ENCODE data around the gene GPR17. TPM values are rescaled to one million over a fixed set of nuclear protein-coding genes. Genes with fewer than 3 reads are reported as not detected.

Gene GPR17, protein sequence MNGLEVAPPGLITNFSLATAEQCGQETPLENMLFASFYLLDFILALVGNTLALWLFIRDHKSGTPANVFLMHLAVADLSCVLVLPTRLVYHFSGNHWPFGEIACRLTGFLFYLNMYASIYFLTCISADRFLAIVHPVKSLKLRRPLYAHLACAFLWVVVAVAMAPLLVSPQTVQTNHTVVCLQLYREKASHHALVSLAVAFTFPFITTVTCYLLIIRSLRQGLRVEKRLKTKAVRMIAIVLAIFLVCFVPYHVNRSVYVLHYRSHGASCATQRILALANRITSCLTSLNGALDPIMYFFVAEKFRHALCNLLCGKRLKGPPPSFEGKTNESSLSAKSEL
- total RNA-seq (2014; rRNA removed; shearing (Covaris generic)) = not detected in 2 replicates

DNA sequence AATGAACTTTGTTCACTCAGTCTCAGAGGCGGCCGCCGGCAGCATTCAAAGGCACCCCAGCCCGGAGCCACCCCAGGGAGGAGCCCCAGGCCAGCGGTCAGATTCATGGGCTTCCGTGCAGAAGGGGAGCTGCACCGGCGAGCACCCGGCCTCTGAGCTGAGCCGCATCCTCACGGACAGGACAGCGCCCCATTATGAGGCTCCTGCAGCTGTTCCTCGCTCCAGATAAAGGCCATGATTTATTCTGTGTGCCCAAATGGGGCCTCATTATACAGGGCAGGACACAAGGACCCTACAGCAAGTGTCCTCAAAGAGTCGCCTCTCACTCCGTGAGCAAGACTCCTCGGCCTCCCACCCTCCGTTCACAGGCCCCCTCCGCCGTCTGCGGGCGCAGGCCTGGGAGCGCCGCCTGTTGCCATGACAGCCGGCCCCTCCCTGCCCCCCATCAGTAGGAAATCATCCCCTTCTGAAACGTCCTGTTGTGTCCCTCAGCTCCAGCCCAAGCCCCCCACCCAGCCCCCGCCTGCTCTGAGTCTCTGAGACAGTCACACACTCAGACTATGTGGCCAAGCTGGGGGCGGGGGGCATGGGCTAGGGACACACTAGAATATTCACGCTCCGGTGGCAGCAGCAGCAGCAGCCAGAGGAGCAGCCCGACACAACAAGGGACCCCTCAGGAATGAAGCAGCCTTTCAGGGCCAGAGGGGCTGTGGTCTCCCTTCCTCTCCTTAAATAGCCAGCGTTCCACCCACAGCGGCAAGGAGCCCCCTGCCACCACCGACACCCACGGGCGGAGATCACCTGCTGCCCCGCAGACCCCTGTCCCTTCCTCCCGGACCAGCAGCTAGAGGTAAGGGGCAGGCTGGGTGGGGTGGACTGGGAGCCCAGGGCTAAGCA is at the start of gene GPR17:
Gene GPR17, plus strand, starts transcription at position 759 of the 897 bp plus-strand sequence. CDS start 4,583 bp downstream, outside the sequence.
- DNase-seq (ENCODE audit: low read depth) = no peak

DNA sequence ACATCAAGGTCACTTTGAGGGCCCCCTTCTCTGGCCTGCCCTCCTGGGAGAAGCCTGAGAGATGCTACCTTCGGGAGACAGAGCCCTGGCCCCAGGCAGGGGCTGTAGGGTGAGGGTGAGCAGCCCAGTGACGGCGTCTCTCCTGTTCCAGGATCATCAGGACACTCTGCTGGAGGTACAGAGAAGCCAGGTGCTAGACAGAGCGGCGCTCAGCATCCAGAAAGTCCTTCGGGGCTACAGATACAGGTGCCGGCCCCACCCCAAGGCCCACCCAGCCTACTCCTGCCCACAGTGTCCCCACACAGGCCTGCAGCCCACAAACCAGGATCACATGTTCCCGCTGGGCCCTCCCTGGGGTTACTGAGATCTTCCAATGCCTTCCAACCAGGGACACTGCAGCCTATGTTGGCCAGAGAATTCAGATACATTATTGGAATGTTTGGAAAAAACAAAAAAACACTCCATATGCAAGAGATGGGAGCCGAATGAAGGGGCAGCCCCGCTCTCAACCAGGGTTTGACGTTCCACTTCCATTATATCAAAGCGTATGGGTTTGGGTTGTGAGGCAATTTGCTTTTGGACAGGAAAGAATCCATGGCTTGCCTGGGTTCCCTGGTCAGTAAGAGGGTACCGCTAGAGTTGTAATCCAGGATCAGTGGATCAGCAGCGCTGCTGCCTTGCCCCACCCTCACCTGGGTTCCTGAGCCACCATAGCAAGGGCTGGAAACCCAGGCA is 49.5 kb upstream of the GPR17 start:
- DNase-seq (ENCODE audit: low read depth) = no peak

DNA sequence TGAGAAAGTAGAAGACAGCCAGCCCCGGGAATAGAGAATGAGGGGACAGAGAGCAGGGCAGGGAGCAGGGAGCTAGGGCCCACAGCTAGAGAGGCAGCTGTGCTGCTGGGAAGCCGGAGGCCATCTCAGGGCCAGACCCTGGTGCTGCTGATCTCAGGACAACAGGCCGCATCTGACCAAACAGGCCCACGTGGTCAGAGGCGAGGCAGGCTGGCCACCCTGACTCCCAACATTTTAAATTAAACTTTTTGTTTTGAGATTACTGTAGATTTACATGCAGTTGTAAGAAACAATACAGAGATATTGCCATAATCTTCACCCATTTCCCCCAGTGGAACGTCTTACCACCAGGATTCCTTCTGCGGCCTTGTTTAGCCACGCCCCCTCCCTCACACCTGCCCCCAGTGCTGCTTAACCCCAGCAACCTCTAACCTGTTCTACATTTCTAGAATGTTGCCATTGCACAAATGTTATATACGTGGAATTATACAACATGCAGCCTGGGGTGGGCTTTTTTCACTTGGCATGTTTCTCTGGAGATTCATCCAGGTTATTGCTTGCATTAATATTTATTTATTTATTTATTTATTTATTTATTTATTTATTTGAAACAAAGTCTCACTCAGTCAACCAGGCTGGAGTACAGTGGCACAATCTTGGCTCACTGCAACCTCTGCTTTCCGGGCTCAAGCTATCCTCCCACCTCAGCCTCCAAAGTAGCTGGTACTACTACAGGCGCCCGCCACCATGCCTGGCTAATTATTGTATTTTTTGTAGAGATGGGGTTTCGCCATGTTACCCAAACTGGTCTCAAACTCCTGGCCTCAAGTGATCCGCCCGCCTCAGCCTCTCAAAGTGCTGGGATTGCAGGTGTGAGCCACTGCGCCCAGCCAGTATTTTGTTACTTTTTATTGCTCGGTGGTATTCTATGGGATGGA is 48.6 kb upstream of the GPR17 start:
- no peak for DNase-seq (ENCODE audit: low read depth)

DNA sequence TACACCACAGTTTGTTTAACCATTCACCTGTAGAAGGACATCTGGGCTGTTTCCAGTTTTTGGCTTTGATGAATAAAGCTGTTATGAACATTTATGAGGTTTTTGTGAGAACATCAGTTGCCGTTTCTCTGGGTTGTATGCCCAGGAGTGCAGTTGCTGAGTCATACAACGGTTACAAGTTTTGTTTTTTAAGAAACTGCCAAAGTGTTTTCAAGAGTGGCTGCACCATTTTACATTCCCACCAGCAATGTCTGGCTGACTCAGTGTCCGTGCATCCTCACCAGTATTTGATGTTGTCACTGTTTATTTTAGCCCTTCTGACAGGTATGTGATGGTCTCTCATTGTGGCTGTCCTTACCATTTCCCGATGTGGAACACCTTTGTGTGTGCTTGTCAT is 48.0 kb upstream of the GPR17 start:
- DNase-seq (ENCODE audit: low read depth) = peak; percentile 24

DNA sequence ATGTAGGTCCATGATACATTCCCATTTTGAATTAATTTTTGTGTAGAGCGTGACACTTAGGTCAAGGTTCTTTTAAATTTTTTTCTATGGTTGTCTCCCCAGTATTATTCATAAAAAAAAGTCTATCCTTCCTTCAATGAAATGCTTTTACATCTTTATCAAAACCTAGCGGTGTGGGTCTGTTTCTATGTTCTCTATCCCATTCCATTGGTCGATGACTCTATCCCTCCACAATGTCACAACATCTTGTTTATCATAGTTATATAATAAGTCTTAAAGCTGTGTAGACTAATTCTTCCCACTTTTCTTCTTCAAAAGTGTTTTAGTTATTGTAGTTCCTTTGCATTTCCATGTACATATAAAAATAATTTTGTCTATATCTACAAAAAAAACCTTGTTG is 47.2 kb upstream of the GPR17 start:
- DNase-seq (ENCODE audit: low read depth) = no peak

DNA sequence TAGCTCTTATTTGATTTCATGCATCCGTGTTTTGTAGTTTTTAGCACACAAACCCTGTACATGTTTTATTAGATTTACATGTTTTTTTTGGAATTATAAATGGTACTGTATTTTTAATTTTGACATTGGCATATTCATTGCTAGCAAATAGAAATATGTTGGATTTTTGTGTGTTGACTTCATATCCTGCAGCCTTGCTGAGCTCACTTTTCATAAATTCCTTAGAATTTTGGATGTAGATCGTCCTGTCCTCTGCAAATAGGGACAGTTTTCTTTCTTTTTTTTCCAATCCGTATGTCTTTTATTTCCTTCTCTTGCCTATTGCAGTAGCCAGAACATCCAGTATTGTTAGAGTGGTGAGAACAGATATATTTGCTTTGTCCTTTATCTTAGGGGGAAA is 46.7 kb upstream of the GPR17 start:
- no peak for DNase-seq (ENCODE audit: low read depth)

DNA sequence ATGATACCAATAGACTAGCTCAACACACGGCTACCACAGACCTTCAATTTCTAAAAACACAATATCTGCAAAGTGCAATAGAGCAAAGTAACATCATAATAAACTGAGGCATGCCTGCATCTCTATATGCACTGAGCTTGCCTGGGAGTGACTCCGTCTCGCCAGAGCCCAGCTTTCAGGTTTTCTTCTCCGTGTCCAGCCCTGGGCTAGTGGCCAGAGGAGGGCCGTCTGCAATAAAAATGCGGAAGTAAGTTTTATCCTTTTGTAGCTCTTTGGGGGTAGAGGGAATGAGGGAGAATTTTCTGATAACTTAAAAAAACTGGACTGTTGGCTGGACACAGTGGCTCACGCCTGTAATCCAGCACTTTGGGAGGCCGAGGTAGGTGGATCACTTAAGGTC is 41.0 kb upstream of the GPR17 start:
- no peak for DNase-seq (ENCODE audit: low read depth)

DNA sequence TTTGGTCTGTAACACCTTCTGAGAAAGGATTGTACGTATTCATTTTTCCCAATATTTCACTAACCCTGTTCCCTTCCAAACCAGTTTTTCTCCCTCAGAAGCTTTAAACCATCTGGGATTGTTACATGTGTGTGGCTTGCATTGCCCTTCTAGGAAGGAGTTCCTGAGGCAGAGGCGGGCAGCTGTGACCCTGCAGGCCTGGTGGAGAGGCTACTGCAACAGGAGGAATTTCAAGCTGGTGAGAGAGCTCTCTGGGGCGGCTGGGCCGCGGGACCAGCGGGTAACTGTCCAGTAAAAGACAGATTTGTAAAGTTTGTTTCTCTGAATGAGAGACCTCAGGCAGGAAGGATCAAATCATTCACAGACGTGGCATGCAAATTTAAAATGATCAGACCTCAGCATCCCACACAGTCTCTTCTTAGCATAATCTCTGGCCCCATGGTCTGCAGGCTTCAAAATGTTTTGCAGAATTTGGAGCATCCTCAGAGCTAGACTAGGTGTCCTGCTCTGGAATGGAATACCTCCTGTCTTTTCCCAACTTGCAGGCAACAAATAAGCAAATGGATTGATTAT is 40.2 kb upstream of the GPR17 start:
- no peak for DNase-seq (ENCODE audit: low read depth)

DNA sequence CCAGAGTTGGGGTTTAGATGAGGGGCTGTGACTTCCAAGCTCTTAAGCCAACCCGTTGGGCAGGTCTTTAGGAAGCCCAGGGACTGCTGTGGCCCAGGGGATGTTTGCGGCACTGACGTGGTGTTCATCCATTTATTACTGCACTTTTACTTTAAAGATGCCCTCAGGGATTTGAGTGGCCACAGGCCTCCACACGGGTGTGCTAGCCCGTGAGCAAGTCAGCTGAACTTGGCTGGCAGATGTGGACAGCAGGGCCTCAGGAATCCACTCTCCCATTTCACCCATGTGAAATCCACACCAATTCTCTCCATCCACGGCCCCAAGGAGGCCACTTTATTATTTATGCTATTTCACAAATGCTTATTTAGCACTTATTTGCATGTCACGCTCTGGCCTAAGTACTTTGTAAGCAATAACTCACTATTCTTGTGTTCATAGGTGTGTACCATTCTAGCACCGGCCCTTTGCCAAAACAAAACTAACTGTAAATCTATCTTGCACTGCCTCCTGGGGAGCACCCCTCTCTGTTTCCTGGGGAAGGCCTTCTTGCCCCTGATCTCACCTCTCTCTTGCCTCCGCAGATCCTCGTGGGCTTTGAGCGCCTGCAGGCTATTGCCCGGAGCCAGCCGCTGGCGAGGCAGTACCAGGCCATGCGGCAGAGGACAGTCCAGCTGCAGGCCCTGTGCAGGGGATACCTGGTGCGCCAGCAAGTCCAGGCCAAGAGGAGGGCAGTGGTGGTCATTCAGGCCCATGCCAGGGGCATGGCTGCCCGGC is 39.1 kb upstream of the GPR17 start:
- DNase-seq (ENCODE audit: low read depth) = no peak

DNA sequence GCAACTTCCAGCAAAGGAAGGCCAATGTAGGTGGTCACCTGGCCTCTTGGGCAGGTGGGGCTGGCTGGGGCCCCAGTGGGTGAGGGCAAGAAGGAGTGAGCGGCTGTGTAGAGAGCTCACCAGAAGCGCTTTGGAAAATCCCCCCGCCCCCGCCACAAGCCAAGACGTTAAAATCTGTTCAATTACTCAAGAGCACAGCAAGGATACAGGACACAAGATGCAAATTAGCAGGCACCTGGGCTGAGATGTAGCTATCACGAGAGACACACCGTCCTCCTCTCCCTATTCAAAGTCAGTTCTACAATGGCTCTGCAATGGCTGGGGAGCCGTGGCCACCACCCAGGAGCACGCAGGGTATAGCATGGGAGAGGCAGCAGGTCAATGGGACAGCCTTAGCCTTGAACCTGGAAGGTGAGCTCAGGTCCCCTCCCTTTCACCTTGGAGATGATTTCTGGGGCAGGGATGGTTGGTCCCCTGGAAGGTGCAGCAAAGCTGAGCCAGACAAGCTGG is 38.5 kb upstream of the GPR17 start:
- no peak for DNase-seq (ENCODE audit: low read depth)

DNA sequence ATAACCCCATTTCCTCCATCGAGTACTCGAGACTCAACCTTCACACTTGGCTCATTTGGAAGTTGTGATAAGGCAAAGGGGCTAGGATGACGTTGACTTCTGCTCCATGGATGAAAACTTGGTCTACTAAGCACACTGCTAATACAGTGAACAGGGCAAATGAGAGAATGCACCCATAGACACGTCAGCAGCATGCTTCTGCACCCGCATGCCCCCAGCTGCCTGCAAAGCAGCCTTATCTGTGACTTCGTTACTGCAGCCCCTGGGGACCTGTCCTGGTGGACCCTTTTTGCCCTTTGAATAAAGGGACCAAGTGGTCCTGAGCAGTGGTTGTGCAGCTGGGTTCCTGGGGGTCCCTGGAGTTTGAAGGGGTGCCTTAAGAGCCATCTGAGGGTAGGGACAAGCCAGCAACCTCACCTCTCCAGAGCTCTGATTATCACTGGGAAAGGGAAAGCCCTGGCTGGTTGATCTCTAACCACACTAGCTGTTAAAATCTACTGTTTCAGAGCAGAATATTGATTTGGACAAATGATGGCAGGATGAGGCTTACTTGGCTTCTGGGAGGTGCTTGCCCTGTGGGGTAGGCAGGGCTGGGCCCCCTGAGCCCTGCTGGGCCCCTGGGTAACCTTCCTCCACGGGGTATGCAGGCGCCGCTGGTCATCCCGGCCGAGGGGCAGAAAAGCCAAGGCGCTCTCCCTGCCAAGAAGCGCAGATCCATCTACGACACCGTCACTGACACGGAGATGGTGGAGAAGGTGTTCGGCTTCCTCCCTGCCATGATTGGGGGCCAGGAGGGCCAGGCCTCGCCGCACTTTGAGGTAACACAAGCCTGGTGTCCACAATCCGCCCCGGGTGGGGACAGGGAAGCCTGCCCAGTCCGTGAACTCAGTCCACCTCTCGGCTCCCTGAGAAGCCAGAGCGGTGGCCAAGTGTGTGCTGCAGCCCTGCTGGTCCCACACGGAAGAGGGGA is 37.6 kb upstream of the GPR17 start:
- DNase-seq (ENCODE audit: low read depth) = no peak

DNA sequence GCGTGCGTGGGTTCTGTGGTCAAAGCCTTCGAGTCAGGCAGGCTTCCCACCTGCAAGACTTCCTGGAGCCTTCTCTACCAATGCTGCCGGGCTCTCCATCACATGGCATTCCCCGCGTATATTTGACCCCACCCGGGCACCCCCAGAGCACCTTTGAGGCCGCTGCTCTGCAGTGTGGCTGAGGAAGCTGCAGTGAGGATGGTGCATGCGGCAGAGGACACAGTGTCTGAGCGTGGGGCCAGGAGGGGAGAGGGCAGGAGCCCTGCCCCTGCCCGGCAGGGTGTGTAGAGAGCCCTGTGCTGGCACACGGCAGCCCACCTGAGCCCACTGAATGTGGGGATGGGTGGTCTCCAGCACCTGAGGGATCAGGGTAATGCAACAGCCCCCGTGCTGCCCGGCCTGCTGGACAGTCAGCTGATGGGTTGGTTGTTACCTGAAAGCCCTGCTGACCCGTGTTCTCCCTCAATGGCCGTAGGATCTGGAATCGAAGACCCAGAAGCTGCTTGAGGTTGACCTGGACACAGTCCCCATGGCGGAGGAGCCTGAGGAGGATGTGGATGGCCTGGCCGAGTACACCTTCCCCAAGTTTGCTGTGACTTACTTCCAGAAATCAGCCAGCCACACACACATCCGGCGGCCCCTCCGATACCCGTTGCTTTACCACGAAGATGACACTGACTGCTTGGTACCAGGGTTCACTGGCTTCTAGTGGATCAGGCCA is 36.8 kb upstream of the GPR17 start:
- no peak for DNase-seq (ENCODE audit: low read depth)

DNA sequence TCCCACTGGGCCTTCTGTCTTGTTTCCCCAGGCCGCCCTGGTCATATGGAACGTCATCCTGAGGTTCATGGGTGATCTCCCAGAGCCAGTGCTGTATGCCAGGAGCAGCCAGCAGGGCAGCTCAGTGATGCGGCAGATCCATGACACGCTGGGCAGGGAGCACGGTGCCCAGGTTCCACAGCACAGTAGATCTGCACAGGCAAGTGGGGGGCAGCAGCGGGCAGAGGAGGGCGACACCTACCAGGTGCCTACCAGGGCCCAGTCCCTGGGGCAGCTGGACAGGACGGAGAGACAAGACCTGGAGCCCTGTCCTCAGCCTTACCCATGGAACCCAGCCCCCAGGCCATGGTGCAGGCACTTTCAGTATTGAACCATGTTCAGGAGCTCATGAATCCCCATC is 36.1 kb upstream of the GPR17 start:
- DNase-seq (ENCODE audit: low read depth) = no peak

DNA sequence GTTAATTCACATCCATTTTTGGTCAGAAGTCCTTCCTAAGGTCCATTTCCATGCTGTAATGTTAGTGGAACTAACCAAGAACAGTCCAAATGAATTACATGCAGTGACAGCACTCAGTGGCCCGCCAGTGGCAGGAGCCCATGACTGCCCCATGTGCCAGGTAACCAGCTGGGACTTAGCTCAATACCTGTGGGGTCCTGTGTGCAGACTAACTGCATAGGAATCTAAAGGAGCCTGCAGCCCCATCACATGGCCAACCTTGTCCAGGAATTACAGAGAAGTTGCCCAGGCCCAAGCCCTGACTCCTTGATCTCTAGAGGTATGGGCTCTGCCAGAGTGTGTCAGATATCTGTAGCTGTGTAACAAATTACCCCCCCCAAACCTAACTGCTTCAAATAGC is 35.4 kb upstream of the GPR17 start:
- DNase-seq (ENCODE audit: low read depth) = no peak

DNA sequence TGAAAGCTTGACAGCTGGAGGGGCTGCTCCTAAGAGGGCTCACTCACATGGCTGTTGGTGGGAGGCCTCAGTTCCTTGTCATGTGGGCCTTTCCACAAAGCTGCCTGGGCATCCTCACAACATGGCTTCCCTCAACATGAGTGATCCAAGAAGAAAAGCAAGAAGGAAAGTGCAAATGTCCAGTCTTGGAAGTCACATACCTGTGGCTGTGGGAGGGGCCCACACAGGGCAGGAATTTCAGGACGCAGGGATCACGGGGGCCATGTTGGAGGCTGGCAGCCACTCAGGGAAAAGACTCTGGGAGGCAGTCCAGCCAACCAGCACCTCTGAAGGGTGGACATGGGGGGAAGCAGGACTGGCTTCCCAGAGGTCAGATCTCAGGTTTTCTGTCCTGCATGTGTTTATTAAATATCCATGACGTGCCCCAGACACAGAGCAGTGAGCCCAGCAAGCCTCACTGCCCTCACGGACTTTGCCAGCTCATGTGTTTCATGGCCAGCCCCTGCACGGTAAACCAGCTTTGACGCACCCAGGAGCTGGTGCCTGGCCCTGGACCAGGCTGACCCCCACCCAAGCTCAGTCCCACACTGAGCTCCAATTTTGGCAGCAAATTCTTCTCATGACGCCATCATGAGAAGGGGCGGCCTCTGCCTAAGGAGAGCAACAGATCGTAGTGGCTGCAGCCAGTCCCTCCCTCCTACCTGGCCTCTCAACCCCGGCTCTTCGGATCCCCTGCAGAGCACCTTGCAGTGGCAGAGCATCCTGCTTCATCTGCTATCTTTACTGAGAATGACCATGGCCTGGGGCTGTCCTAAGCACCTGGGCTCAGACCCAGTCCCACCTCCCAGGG is 34.7 kb upstream of the GPR17 start:
- DNase-seq (ENCODE audit: low read depth) = no peak

DNA sequence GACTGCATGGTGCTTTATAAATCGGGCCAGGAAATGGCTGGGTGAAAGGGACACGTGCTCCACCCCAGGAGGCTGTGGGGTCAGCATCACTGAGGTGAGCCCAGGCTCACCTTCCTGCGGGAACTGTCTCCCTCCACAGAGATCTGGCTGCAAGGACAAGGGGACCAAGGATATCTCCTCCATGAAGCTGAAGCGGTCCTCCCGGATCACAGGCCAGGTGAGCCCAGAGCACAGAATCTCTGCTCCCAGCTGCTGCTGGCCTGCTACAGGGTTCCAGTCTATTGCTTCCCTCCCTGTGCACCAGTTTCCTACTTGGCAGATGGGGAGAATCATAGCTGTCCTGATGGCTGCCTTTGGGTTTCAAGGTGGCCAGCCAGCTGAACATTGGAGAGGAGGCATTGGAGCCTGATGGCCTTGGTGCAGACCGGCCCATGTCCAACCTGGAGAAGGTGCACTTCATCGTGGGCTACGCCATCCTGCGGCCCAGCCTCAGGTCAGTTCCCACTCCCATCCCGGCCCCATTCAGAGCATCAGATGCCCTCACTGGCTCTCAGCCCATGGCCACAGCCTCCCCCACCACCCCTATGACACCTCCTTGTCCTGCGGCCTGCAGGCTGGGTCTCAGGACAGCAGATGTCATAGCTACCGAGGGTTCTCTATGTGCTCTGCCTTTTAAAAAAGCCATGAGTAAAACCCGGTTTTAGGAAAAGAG is 33.7 kb upstream of the GPR17 start:
- DNase-seq (ENCODE audit: low read depth) = no peak

All from Daoy (cell line).